KG1 (cell line): ENCODE measurements around the gene PLGLB2.
"Not testable (repeated sequence)": the region's sequence is repeated elsewhere in the genome, so short reads cannot be mapped to it uniquely, and the experiment has no call there.

Source experiments
- DNase-seq: peaks from one replicate; lab custom pipeline; 2025; lab: John Stamatoyannopoulos, UW

Gene PLGLB2

GRCh38 chr2:87747791-87748190, at the start of gene PLGLB2:
TSS of gene PLGLB2 (plus strand) at chr2:87748087. CDS start at chr2:87748154, 67 bp downstream.
- DNase-seq: not testable (repeated sequence)

- DNase-seq: not testable (repeated sequence)
Measured at GRCh38 chr2:87704572-87705323, 43.1 kb upstream of the PLGLB2 start.

- not testable (repeated sequence) for DNase-seq
Measured at GRCh38 chr2:87708368-87708767, 39.5 kb upstream of the PLGLB2 start.

- not testable (repeated sequence) for DNase-seq
Measured at GRCh38 chr2:87727940-87728599, 19.8 kb upstream of the PLGLB2 start.

- DNase-seq: not testable (repeated sequence)
Measured at GRCh38 chr2:87740928-87741327, 7.0 kb upstream of the PLGLB2 start.

GRCh38 chr2:87742393-87743108, 5.3 kb upstream of the PLGLB2 start:
- not testable (repeated sequence) for DNase-seq

- DNase-seq: not testable (repeated sequence)
Measured at GRCh38 chr2:87743638-87744037, 4.2 kb upstream of the PLGLB2 start.

GRCh38 chr2:87745353-87745951, 2.4 kb upstream of the PLGLB2 start:
- not testable (repeated sequence) for DNase-seq

- not testable (repeated sequence) for DNase-seq
Measured at GRCh38 chr2:87748524-87748923, 637 bp downstream of the PLGLB2 start.

GRCh38 chr2:87750560-87750959, 2.7 kb downstream of the PLGLB2 start:
- not testable (repeated sequence) for DNase-seq

GRCh38 chr2:87754759-87755158, 6.9 kb downstream of the PLGLB2 start:
- not testable (repeated sequence) for DNase-seq
